Skeletal muscle tissue (tissue), 4 donors: ENCODE data around the gene SIK3. TPM values are rescaled to one million over a fixed set of nuclear protein-coding genes. Genes with fewer than 3 reads are reported as not detected.
"Not testable (repeated sequence)": the region's sequence is repeated elsewhere in the genome, so short reads cannot be mapped to it uniquely, and the experiment has no call there.

Source experiments
- H3K27ac ChIP-seq: one replicate; pipeline ENCODE4 v1.7.0; 2013; ENCODE audit warnings: mild to moderate bottlenecking, low read depth, low read length, inconsistent platforms
- H3K27me3 ChIP-seq, 3 donors: one replicate each; pipeline ENCODE4 v1.7.0; 2013; ENCODE audit warnings: low read length in 3 of 3; ENCODE audit not compliant: control insufficient read depth in 3 of 3, insufficient read depth in 3 of 3
- H3K36me3 ChIP-seq, 3 donors: one replicate each; pipeline ENCODE4 v1.7.0; 2013; ENCODE audit warnings: low read length in 3 of 3; ENCODE audit not compliant: control insufficient read depth in 3 of 3, insufficient read depth in 3 of 3
- H3K4me1 ChIP-seq, 3 donors: one replicate each; pipeline ENCODE4 v1.7.0; 2013; ENCODE audit warnings: low read length in 3 of 3, mild to moderate bottlenecking in 3 of 3; ENCODE audit not compliant: control insufficient read depth in 3 of 3, insufficient read depth in 3 of 3
- H3K4me3 ChIP-seq, 3 donors: one replicate each; pipeline ENCODE4 v1.7.0; 2013; ENCODE audit warnings: low read length in 3 of 3
- H3K9ac ChIP-seq, 3 donors: one replicate each; pipeline ENCODE4 v1.7.0; 2013; ENCODE audit warnings: low read length in 3 of 3, mild to moderate bottlenecking in 3 of 3, moderate library complexity in 2 of 3, low read depth in 1 of 3
- H3K9me3 ChIP-seq, 3 donors: one replicate each; pipeline ENCODE4 v1.7.0; 2013; ENCODE audit warnings: low read length in 3 of 3; ENCODE audit not compliant: control insufficient read depth in 3 of 3
- total RNA-seq: library from RNA; depleted of rRNA; stranded (reverse); fragments of >200 nt; gene quantifications from one replicate; pipeline ENCODE4 v1.2.3, GENCODE V29; 2014
- donor health status: Osteomylitis.

Gene SIK3
- 21.4 TPM for total RNA-seq

DNA sequence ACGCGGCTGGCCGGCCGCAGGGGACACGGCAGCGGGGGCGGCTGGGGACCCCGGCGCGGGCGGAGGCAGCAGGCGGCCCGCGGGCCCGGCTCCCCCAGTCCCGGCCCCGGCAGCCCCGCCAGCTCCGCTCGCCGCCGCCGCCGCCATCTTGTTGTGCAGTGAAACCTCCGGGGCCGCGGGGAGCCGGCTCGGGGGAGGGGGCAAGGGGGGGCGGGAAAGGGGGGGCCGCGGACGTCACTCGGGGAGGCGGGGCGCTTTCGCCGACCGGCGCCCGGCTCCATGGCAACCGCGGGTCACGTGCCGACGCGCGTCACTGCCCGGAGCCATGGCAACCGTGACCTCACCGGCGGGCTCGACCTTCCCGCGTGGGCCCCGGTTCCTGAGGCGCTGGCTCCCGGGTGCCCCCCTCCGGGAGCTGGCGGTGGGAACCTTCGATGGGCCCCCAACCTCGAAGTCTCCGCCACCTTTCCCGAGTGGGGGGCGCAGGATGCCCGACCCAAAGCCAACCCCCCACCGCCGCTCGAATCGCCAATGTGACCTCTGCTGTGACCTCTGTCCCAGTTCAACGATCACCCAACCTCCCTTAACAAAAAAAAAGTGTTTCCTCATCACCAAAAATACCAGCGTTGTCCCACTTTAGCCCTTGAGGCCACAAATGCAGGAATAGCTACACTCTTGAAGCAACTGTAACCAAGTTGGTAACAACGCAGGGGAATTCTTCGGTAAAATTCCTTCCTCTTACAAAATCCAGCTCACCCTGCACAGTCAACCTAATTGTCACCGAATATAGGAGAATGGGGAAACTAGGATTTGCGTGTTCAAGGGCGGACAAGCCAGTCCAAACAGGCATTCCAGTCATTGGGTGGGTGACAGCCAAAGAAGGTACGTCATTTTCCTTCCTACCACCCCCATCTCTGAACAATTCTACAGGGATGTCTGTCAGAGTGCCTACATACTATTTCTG, at the start of gene SIK3:
TSS of gene SIK3 (minus strand) at position 160 of the 964 bp plus-strand sequence. CDS start at position 147, 13 bp downstream.
- Histone ChIP-seq H3K4me3 (peak within 1 kb of the TSS; percentile 84 to 88 (median 87)), H3K36me3 (no peaks in the 10 kb centered on the region), H3K9ac (peak within 1 kb of the TSS; percentile 91 to 93 (median 91)), H3K4me1 (peaks cover 35 to 41% (median 38%) of the 10 kb centered on the region in 3 donors), H3K9me3 (no peaks in the 10 kb centered on the region), H3K27me3 (no peaks in the 10 kb centered on the region), H3K27ac (peak within 1 kb of the TSS; percentile 98)

DNA sequence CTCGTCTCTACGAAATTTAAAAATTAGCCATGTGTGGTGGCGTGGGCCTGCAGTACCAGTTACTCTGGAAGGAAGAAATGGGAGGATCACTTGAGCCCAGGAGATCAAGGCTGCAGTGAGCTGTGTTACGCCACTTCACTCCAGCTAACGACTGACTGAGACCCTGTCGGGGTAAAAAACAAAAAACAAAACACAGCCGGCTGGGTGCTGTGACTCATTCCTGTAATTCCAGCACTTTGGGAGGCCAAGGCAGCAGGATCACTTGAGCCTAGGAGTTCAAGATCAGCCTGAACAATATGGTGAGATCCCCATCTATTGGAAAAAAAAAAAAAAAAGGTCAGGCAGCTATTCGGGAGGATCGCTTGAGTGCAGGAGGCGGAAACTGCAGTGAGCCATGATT, 48.3 kb upstream of the SIK3 start:
- Histone ChIP-seq H3K27me3 (no peaks in the 10 kb centered on the region), H3K9me3 (no peaks in the 10 kb centered on the region), H3K27ac (peak overlapping the region; percentile 87), H3K36me3 (peaks cover 0 to 7% (median 6%) of the 10 kb centered on the region in 3 donors), H3K4me1 (peaks cover 22 to 44% (median 22%) of the 10 kb centered on the region in 3 donors), H3K9ac (peak overlapping the region in 1 of 3 donors; percentile 7), H3K4me3 (no peak overlapping the region)

DNA sequence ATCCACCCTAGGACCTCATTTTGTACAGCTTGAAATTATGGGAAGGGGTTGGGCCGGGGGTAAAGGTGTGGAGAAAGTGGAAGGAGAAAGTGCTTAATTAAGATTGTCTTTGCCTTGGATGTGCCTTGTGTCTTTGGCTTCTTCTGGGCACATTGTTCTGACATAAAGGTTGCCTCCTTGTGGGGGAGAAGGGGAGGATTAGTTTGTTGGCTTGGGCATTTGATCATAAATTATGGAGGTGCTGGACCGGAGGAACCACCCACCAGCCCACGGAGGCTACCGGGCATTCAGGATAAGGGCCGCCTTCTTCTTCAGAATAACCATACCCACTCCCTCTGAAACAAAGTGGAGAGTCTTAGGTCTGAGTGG, 47.1 kb upstream of the SIK3 start:
- peaks cover 22 to 44% (median 22%) of the 10 kb centered on the region in 3 donors for H3K4me1 ChIP-seq
- H3K36me3 ChIP-seq: peaks cover 0 to 7% (median 6%) of the 10 kb centered on the region in 3 donors
- H3K4me3 ChIP-seq: peak overlapping the region; percentile 90 to 98 (median 92)

DNA sequence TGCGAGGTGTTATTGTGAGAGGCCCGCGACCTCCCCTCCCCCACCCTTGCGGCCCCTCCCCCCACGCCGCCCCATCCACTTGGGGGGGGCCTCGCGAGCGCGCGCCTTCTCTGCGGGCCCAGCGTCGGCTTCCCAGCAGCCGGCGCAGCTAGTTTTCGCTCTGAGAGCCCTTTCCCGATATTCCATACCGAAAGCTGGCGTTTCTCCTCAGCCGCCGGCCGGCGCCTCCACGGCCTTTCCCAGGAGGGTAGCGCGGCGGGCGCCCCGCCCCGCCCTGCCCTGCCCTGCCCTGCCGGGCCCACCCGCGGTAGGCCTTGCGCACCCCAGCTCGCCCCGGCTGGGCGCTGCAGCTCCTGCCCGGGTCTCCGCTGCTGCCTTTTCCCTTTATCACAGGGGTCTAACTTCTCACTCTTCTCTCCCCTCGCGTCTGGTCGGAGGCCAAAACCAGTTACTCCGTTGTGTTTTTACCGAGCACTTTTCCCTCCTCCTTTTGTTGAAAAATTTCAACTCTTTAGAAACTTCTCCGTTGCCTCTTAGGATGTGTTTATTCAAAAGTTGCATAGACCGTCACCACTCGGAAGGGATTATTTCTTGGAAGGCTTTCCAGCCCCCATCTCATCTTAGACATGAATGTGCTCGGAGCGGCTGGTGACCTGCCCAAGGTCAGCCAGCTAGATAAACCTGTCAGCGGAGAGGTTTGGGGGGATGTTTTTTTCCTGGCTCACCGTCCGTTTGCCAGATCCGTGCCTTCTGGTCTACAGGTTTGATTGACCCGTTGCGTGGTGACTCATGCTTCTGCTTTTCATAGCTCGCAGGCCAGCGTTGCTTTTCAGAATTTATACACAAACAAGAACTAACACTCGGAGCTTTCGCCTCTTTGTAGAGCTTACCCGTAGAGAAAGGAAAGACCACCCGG, 46.5 kb upstream of the SIK3 start:
- Histone ChIP-seq H3K9ac (peak overlapping the region; percentile 81 to 86 (median 86)), H3K9me3 (no peaks in the 10 kb centered on the region), H3K36me3 (peaks cover 0 to 7% (median 6%) of the 10 kb centered on the region in 3 donors), H3K4me3 (peak overlapping the region; percentile 90 to 98 (median 92)), H3K27me3 (no peaks in the 10 kb centered on the region), H3K4me1 (peaks cover 22 to 41% (median 22%) of the 10 kb centered on the region in 3 donors), H3K27ac (peak overlapping the region; percentile 87)

More for the DNA sequence above, 47.1 kb upstream of the SIK3 start:
- Histone ChIP-seq H3K9me3 (no peaks in the 10 kb centered on the region), H3K9ac (peak overlapping the region; percentile 81 to 86 (median 86)), H3K27me3 (no peaks in the 10 kb centered on the region), H3K27ac (peak overlapping the region; percentile 87)

DNA sequence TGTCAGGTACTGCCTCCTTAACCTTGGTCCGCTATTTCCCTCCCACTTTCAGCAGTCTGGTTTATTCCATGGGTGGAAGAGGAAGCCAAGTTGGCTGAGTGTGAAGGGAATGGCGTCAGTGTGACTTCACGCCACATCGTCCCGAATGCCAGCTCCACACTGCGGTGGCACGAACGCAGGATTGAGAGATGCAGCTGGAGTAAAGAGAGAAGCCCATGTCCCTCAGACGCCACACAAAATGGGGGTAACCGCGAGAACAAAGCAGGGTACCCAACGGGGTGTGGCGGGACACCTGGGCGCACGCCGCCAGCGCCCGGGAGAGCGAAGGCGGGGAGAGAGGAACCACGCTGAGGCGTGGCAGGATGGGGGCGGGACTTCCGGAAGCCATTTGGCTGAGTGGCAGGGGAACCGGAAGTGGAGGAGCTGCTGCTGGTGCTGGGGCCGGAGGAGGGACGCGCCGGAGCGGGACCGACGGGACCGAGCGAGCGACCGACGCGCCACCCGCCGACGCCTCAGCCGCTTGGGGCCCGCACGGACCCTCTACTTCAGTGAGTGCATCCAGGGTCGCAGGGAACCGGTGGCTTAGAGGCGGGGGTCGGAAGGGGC, 45.7 kb upstream of the SIK3 start, which contains the start of gene PAFAH1B2:
TSS of gene PAFAH1B2 (plus strand) at position 417 of the 606 bp plus-strand sequence. CDS start 8,161 bp downstream, outside the sequence.
- Histone ChIP-seq H3K27me3 (no peaks in the 10 kb centered on the region), H3K4me3 (peak within 1 kb of the TSS; percentile 90 to 98 (median 92)), H3K9me3 (no peaks in the 10 kb centered on the region), H3K36me3 (peaks cover 0 to 7% (median 6%) of the 10 kb centered on the region in 3 donors), H3K27ac (peak within 1 kb of the TSS; percentile 87), H3K4me1 (peaks cover 22 to 41% (median 22%) of the 10 kb centered on the region in 3 donors), H3K9ac (peak within 1 kb of the TSS; percentile 81 to 86 (median 86))

DNA sequence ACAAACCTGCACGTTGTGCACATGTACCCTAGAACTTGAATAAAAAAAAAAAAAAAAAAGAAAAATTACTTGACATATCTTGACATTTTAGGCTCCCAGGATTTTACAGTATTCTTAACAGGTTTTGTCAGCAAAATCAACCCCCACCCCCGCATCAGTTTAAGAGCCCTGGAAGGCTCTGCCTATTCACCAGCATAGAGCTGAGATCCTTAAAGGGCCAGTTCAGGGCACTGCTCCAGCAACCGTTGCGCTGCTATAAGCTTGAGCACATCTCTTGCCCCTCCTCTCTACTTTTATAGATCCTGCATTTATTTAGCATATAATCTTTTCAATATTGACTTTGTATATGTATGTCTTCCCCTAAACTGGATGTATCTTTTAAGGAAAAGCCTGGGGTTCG, 45.2 kb upstream of the SIK3 start:
- H3K27me3 ChIP-seq: no peaks in the 10 kb centered on the region
- peaks cover 0 to 7% (median 6%) of the 10 kb centered on the region in 3 donors for H3K36me3 ChIP-seq
- no peaks in the 10 kb centered on the region for H3K9me3 ChIP-seq
- H3K4me3 ChIP-seq: peak overlapping the region; percentile 90 to 98 (median 92)
- peaks cover 22 to 38% (median 22%) of the 10 kb centered on the region in 3 donors for H3K4me1 ChIP-seq
- H3K9ac ChIP-seq: peak overlapping the region; percentile 69 to 86 (median 81)
- peak overlapping the region; percentile 87 for H3K27ac ChIP-seq

DNA sequence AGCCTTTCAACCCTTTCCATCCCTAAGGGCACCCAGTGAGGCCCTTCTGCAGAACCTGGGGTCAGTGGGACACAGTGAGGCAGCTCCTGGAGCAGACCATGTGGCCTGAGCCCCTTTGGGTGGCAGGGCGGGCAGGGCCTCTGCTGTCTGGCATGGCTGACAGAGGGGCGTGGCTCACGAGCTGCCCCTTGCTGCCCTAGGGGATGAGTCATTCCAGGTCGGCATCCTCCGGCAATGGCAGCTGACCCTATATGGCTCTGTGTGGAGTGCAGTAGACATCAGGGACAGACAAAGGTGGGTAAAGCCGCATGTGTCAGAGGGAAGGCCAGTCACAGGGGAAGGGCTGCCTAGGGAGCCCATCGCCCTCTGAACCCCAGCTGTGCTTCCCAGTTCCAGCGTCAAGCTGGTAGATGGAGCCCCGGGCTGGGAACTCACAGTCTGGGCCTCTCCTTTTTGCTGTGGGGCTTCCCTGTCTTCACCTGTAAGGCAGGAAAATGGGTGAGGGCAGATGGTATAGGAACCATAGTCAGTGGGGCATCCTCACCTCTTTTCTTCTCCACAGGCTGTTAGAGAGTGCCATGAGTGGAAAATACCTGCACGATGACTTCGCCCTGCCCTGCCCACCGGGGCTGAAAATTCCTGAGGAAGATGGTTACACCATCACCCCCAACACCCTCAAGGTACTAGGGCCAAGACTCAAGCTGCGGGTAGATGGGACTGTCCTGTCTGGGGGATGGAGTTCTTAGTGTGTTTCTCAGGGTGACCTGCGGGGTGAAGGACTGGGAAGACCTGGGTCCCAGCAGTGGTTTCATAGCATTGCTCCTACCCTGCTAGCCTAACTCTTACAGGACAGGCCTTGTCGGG, 39.2 kb upstream of the SIK3 start:
- not testable (repeated sequence) for H3K27me3 ChIP-seq, H3K27ac ChIP-seq

DNA sequence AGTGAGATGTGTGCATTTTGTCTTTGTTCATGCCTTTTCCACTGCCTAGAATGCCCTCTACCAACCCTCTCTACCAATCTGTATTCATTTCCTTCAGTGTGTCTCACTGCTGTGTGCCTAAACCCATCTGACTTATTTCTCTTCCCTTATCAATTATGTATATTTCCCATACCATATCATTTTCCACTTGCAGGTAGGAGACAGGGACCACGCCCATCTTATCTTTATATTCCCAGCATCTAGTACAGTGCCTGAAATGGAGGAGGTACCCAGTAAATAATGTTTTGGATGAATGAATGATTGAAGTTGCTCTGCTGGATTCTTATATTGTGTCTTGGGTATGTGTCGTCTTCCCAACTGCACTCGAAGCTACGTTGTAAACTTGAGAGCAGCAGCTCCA, 36.8 kb upstream of the SIK3 start:
- H3K27ac ChIP-seq, H3K9ac ChIP-seq, H3K4me3 ChIP-seq, H3K36me3 ChIP-seq, H3K4me1 ChIP-seq, H3K9me3 ChIP-seq, H3K27me3 ChIP-seq: not testable (repeated sequence)

More for the DNA sequence above, 39.2 kb upstream of the SIK3 start:
- H3K9ac ChIP-seq, H3K4me1 ChIP-seq, H3K4me3 ChIP-seq, H3K9me3 ChIP-seq, H3K36me3 ChIP-seq: not testable (repeated sequence)
